A673 (cell line): ENCODE data around the gene GLMP.

Experiments
- CTCF ChIP-seq: fragments of 300-800, 200-600 bp; sonication (generic); conservative IDR thresholded peaks from 2 replicates; pipeline ENCODE4 v1.5.1; 2017; ENCODE audit warnings: low read depth, mild to moderate bottlenecking, antibody characterized with exemption, low read length, moderate library complexity, mixed read lengths
- EZH2 ChIP-seq: fragments of 200-600 bp; sonication (generic); IDR thresholded peaks from 2 replicates; pipeline ENCODE4 v1.6.1; 2017; ENCODE audit warnings: borderline replicate concordance, low read depth, mild to moderate bottlenecking, mixed read lengths, antibody characterized with exemption, low read length; ENCODE audit not compliant: poor library complexity, severe bottlenecking

GRCh38 chr1:156342166-156342955 lies 46.9 kb upstream of the GLMP start:
- no peak for TF ChIP-seq CTCF
- TF ChIP-seq EZH2, result no peak
